PC-3 (cell line): ENCODE data around the gene PRKAR2B. TPM values are rescaled to one million over a fixed set of nuclear protein-coding genes. Genes with fewer than 3 reads are reported as not detected.

ENCODE experiments used
- ATAC-seq: fragments of 200-7000 bp; cut with Tn5 transposase; 2 replicates; pipeline ENCODE4 v1.9.1; 2020; ENCODE audit warnings: mild to moderate bottlenecking, moderate library complexity
- BruUV-seq: library from RNA; stranded (reverse); fragments of 400-500 nt; replicated peaks from 2 replicates; lab custom pipeline; 2021; lab: Mats Ljungman, UMichigan
- CTCF ChIA-PET: fragments of 300-600 bp; sonication (Branson Sonifier 250); formaldehyde crosslinking; loops from one replicate; lab custom pipeline; 2022; ENCODE audit warnings: antibody characterized with exemption; lab: Charles Lee
- POLR2A ChIA-PET: fragments of 300-600 bp; sonication (Branson Sonifier 250); formaldehyde crosslinking; loops from one replicate; lab custom pipeline; 2022; ENCODE audit warnings: antibody characterized with exemption; ENCODE audit not compliant: unreplicated experiment; lab: Charles Lee
- DNase-seq: peaks from one replicate; pipeline ENCODE4 v3.0.0-alpha.2; 2015
- H2AFZ ChIP-seq: fragments of 300-600 bp; sonication (generic); 2 replicates; pipeline ENCODE4 v1.6.0; 2016; ENCODE audit warnings: antibody characterized with exemption, low read length
- H3F3A ChIP-seq: fragments of 300-600 bp; sonication (generic); one replicate; pipeline ENCODE4 v1.6.0; 2017; ENCODE audit warnings: antibody characterized with exemption, low read length, control low read depth, mild to moderate bottlenecking; ENCODE audit not compliant: unreplicated experiment
- H3K27ac ChIP-seq: fragments of 300-600 bp; sonication (generic); 2 replicates; pipeline ENCODE4 v1.5.1; 2016; ENCODE audit warnings: mild to moderate bottlenecking, low read length
- H3K27me3 ChIP-seq: fragments of 300-600 bp; sonication (generic); 2 replicates; pipeline ENCODE4 v1.6.1; 2016; ENCODE audit warnings: low read length, mixed read lengths
- H3K36me3 ChIP-seq: fragments of 300-600 bp; sonication (generic); 2 replicates; pipeline ENCODE4 v1.6.1; 2016; ENCODE audit warnings: low read depth, mixed run types, low read length, mixed read lengths
- H3K4me1 ChIP-seq: fragments of 300-600 bp; sonication (generic); 2 replicates; pipeline ENCODE4 v1.5.1; 2016; ENCODE audit warnings: low read length; ENCODE audit not compliant: insufficient read depth
- H3K4me2 ChIP-seq: fragments of 300-600 bp; sonication (generic); 2 replicates; pipeline ENCODE4 v1.6.0; 2016; ENCODE audit warnings: low read length
- H3K4me3 ChIP-seq: fragments of 300-600 bp; sonication (generic); 2 replicates; pipeline ENCODE4 v1.5.1; 2016; ENCODE audit warnings: mild to moderate bottlenecking, low read length, mixed read lengths
- H3K79me2 ChIP-seq: fragments of 300-600 bp; sonication (generic); 2 replicates; pipeline ENCODE4 v1.6.1; 2017; ENCODE audit warnings: low read length, mixed read lengths
- H3K9ac ChIP-seq: fragments of 300-600 bp; sonication (generic); 2 replicates; pipeline ENCODE4 v1.6.0; 2016; ENCODE audit warnings: mild to moderate bottlenecking, low read length
- H3K9me2 ChIP-seq: fragments of 300-600 bp; sonication (generic); replicated peaks from 2 replicates; pipeline ENCODE4 v1.6.1; 2016; ENCODE audit warnings: mixed run types, low read length, mixed read lengths
- H3K9me3 ChIP-seq: fragments of 300-600 bp; sonication (generic); 2 replicates; pipeline ENCODE4 v1.6.1; 2016; ENCODE audit warnings: low read length, mixed read lengths
- H4K20me1 ChIP-seq: fragments of 300-600 bp; sonication (generic); 2 replicates; pipeline ENCODE4 v1.6.1; 2016; ENCODE audit warnings: low read length, mixed read lengths
- CTCF ChIP-seq: fragments of 300-600 bp; sonication (generic); conservative IDR thresholded peaks from 2 replicates; pipeline ENCODE4 v1.5.1; 2017; ENCODE audit warnings: antibody characterized with exemption, low read depth, mild to moderate bottlenecking, low read length
- EZH2 ChIP-seq: fragments of 300-600 bp; sonication (generic); IDR thresholded peaks from one replicate; pipeline ENCODE4 v1.6.1; 2017; ENCODE audit warnings: antibody characterized with exemption, mild to moderate bottlenecking, low read length; ENCODE audit not compliant: unreplicated experiment
- EZH2phosphoT487 ChIP-seq: fragments of 300-600 bp; sonication (generic); IDR thresholded peaks from 2 replicates; pipeline ENCODE4 v1.6.1; 2018; ENCODE audit warnings: mild to moderate bottlenecking, antibody characterized with exemption, low read length, borderline replicate concordance
- intact Hi-C: fragments of 100-400 bp; cut with micrococcal nuclease; formaldehyde crosslinking; loops from 2 replicates; pipeline ENCODE4 v1.9.0; 2023
- total RNA-seq: library from RNA; depleted of rRNA; stranded (reverse); fragments of >200 nt; gene quantifications from 2 replicates; pipeline ENCODE4 v1.2.3, GENCODE V29; 2014

PRKAR2B gene
- total RNA-seq, 1 experiment from 2014 or later = 0.29 TPM

- Histone ChIP-seq H3F3A (no peaks in the 10 kb centered on the region), H3K4me2 (peak overlapping the region; percentile 95), H3K4me3 (peak overlapping the region; percentile 86), H3K27me3 (no peaks in the 10 kb centered on the region), H2AFZ (peak overlapping the region; percentile 76), H3K27ac (peak overlapping the region; percentile 65), H3K9me2 (no peaks in the 10 kb centered on the region), H3K36me3 (no peaks in the 10 kb centered on the region), H3K9me3 (no peaks in the 10 kb centered on the region), H3K9ac (peak overlapping the region; percentile 80), H4K20me1 (peaks cover 16% of the 10 kb centered on the region; the same call in 1 of the 2 replicates), H3K79me2 (peaks cover 42% of the 10 kb centered on the region), H3K4me1 (peaks cover 11% of the 10 kb centered on the region; the same call in 1 of the 2 replicates)
- peak; percentile 50 for ATAC-seq
- BruUV-seq = no TSS peak
- TF ChIP-seq CTCF = no peak
- TF ChIP-seq EZH2phosphoT487 = no peak
- DNase-seq = peak; percentile 95
- intact Hi-C loops = loop anchor here (10.0 kb wide), 1 partner anchor 845 kb away; no protein-coding TSS in a partner anchor
- ChIA-PET POLR2A (interaction anchor here (0.6 to 1.0 kb wide), 3 partner anchors 35 to 574 kb away, joined by 3 read pairs; no protein-coding TSS in a partner anchor), CTCF (interaction anchor here (0.6 to 1.0 kb wide), 3 partner anchors 19 to 575 kb away, joined by 5 to 7 read pairs (median 7); partner anchors contain the start of genes CBLL1 and CCDC71L)
Observed at GRCh38 chr7:107169120-107170050, 124.9 kb downstream of the PRKAR2B start.

GRCh38 chr7:107170051-107170915, 125.8 kb downstream of the PRKAR2B start:
- H3F3A ChIP-seq = no peaks in the 10 kb centered on the region
- peaks cover 46% of the 10 kb centered on the region for H3K79me2 ChIP-seq
- H3K4me1 ChIP-seq = peaks cover 9% of the 10 kb centered on the region; the same call in 1 of the 2 replicates
- no peaks in the 10 kb centered on the region for H3K27me3 ChIP-seq
- TSS peak; percentile 49 for BruUV-seq
- CTCF ChIA-PET = interaction anchor here (0.7 kb wide), 1 partner anchor 574 kb away, joined by 7 read pairs; the partner anchor contains the start of gene CBLL1
- H2AFZ ChIP-seq = no peak overlapping the region
- peak overlapping the region; percentile 65 for H3K27ac ChIP-seq
- peak overlapping the region; percentile 80 for H3K9ac ChIP-seq
- peaks cover 16% of the 10 kb centered on the region; the same call in 1 of the 2 replicates for H4K20me1 ChIP-seq
- peak overlapping the region; percentile 95 for H3K4me2 ChIP-seq
- DNase-seq = no peak
- POLR2A ChIA-PET = interaction anchor here (0.7 kb wide), 1 partner anchor 60 kb away, joined by 5 read pairs; no protein-coding TSS in a partner anchor
- H3K9me3 ChIP-seq = no peaks in the 10 kb centered on the region
- H3K36me3 ChIP-seq = no peaks in the 10 kb centered on the region
- H3K4me3 ChIP-seq = peak overlapping the region; percentile 86
- TF ChIP-seq EZH2phosphoT487 = no peak
- TF ChIP-seq EZH2 = no peak
- no peak for TF ChIP-seq CTCF
- ATAC-seq = no peak
- intact Hi-C loops = no loop called here
- no peaks in the 10 kb centered on the region for H3K9me2 ChIP-seq
